NT2/D1 (cell line): ENCODE results near the gene RASL10A.

Experiments used
- YY1 ChIP-seq: IDR thresholded peaks from 2 replicates; pipeline ENCODE4 v1.6.1; 2011; ENCODE audit not compliant: insufficient read length, insufficient read depth
- ZNF274 ChIP-seq: IDR thresholded peaks from 2 replicates; pipeline ENCODE4 v1.6.1; 2011; ENCODE audit warnings: mild to moderate bottlenecking, low read depth, low read length

GRCh38 chr22:29288837-29289236, 26.7 kb downstream of the RASL10A start:
- no peak for TF ChIP-seq YY1
- no peak for TF ChIP-seq ZNF274
